Dermis blood vessel endothelial cell (primary cell): ENCODE measurements around the gene NEDD4L. TPM values are rescaled to one million over a fixed set of nuclear protein-coding genes. Genes with fewer than 3 reads are reported as not detected.

Source experiments
- DNase-seq: peaks from one replicate; pipeline ENCODE4 v3.0.0; 2010
- total RNA-seq: library from RNA; depleted of rRNA; stranded (reverse); fragments of >200 nt; gene quantifications from 2 replicates; pipeline ENCODE4 v1.2.3, GENCODE V29; 2014

The NEDD4L gene
- total RNA-seq, 1 donor from 2014 or later = 15.1 TPM

GRCh38 chr18:58323866-58324762 lies 280.1 kb downstream of the NEDD4L start:
- DNase-seq = no peak

GRCh38 chr18:58324824-58325480 lies 280.9 kb downstream of the NEDD4L start:
- DNase-seq = no peak

- no peak for DNase-seq
Measured at GRCh38 chr18:58325494-58325893, 281.5 kb downstream of the NEDD4L start.

GRCh38 chr18:58334061-58334460 lies 290.0 kb downstream of the NEDD4L start:
- no peak for DNase-seq

GRCh38 chr18:58335223-58335622 lies 291.2 kb downstream of the NEDD4L start:
- no peak for DNase-seq

- no peak for DNase-seq
Measured at GRCh38 chr18:58335821-58336220, 291.8 kb downstream of the NEDD4L start.

- DNase-seq = no peak
Measured at GRCh38 chr18:58336605-58337004, 292.6 kb downstream of the NEDD4L start.

GRCh38 chr18:58337285-58337684 lies 293.3 kb downstream of the NEDD4L start:
- no peak for DNase-seq

GRCh38 chr18:58337686-58338085 lies 293.7 kb downstream of the NEDD4L start:
- DNase-seq = no peak

- no peak for DNase-seq
Measured at GRCh38 chr18:58338141-58338540, 294.1 kb downstream of the NEDD4L start.

GRCh38 chr18:58338961-58339592 lies 295.1 kb downstream of the NEDD4L start:
- peak; percentile 78 for DNase-seq

GRCh38 chr18:58339890-58340289 lies 295.9 kb downstream of the NEDD4L start:
- DNase-seq = no peak

GRCh38 chr18:58341916-58342315 lies 297.9 kb downstream of the NEDD4L start:
- DNase-seq = no peak

GRCh38 chr18:58344080-58344670 lies 300.1 kb downstream of the NEDD4L start:
- DNase-seq = no peak

- DNase-seq = no peak
Measured at GRCh38 chr18:58344861-58345463, 300.9 kb downstream of the NEDD4L start.

GRCh38 chr18:58345875-58346274 lies 301.8 kb downstream of the NEDD4L start:
- DNase-seq = no peak

- DNase-seq = no peak
Measured at GRCh38 chr18:58347135-58347534, 303.1 kb downstream of the NEDD4L start.

- no peak for DNase-seq
Measured at GRCh38 chr18:58348517-58348916, 304.5 kb downstream of the NEDD4L start.

GRCh38 chr18:58348951-58349350 lies 304.9 kb downstream of the NEDD4L start:
- DNase-seq = no peak

- DNase-seq = no peak
Measured at GRCh38 chr18:58349650-58350049, 305.6 kb downstream of the NEDD4L start.

- peak; percentile 13 for DNase-seq
Measured at GRCh38 chr18:58350526-58350925, 306.5 kb downstream of the NEDD4L start.

GRCh38 chr18:58351776-58352175 lies 307.8 kb downstream of the NEDD4L start:
- no peak for DNase-seq

GRCh38 chr18:58353581-58353980 lies 309.6 kb downstream of the NEDD4L start:
- DNase-seq = no peak
